Upper lobe of left lung (tissue), 6 donors: ENCODE results near the gene ACTRT2. TPM values are rescaled to one million over a fixed set of nuclear protein-coding genes. Genes with fewer than 3 reads are reported as not detected.
A peak's percentile ranks its signal among the peaks of the same experiment; 100 is the strongest.

Experiments
- ATAC-seq, 2 donors: fragments of 200-7000 bp; cut with Tn5 transposase; one replicate each; pipeline ENCODE4 v1.9.1; 2022; ENCODE audit warnings: mild to moderate bottlenecking in 2 of 2, moderate library complexity in 2 of 2; ENCODE audit not compliant: low FRiP score in 2 of 2
- DNase-seq, 2 donors: peaks; one replicate each; pipeline ENCODE4 v3.0.0-alpha.2; 2019 to 2020
- H3K27ac ChIP-seq, 4 donors: fragments of 200-600 bp; sonication (generic); one replicate each; pipeline ENCODE4 v1.5.1; 2016 to 2019
- H3K27me3 ChIP-seq, 4 donors: fragments of 200-600 bp; sonication (generic); one replicate each; pipeline ENCODE4 v1.5.1; 2017 to 2019
- H3K36me3 ChIP-seq, 4 donors: fragments of 200-600 bp; sonication (generic); one replicate each; pipeline ENCODE4 v1.5.1; 2016 to 2019
- H3K4me1 ChIP-seq, 4 donors: fragments of 200-600 bp; sonication (generic); one replicate each; pipeline ENCODE4 v1.5.1; 2018 to 2019
- H3K4me3 ChIP-seq, 4 donors: fragments of 200-600 bp; sonication (generic); one replicate each; pipeline ENCODE4 v1.5.1; 2017 to 2019; ENCODE audit warnings: mild to moderate bottlenecking in 2 of 4, moderate library complexity in 1 of 4
- H3K9me3 ChIP-seq, 4 donors: fragments of 200-600 bp; sonication (generic); one replicate each; pipeline ENCODE4 v1.5.1; 2018 to 2019
- EP300 ChIP-seq, 4 donors: sonication (generic); formaldehyde crosslinking; IDR thresholded peaks; one replicate each; pipeline ENCODE4 v1.5.1; 2017; ENCODE audit warnings: antibody characterized with exemption in 4 of 4, control low read depth in 2 of 4
- POLR2A ChIP-seq, 4 donors: fragments of 450-650 bp; IDR thresholded peaks; one replicate each; pipeline ENCODE4 v1.5.1; 2016 to 2017; ENCODE audit warnings: antibody characterized with exemption in 4 of 4, mild to moderate bottlenecking in 2 of 4
- POLR2AphosphoS5 ChIP-seq, 2 donors: sonication (generic); formaldehyde crosslinking; IDR thresholded peaks; one replicate each; pipeline ENCODE4 v1.5.1; 2017; ENCODE audit warnings: antibody characterized with exemption in 2 of 2
- WGBS, 2 donors: methylation state at CpG; one replicate each; pipeline ENCODE4 v1.1.5; 2017 to 2018; 5-methylcytosine and 5-hydroxymethylcytosine counted together
- total RNA-seq, 6 donors: library from RNA; depleted of rRNA in 4 of 6; stranded (reverse); fragments of >200 nt in 4 of 6; gene quantifications; one replicate each; pipeline versions ENCODE4 v1.1.0 to v1.2.1, GENCODE V29; 2016 to 2021
- TF ChIP-seq, protein P1 (sequence below), 6 experiments: fragments of 450-650 bp in 4 of 6; fragments of 200-600 bp in 2 of 6; sonication (generic) in 2 of 6; IDR thresholded peaks; one replicate each; pipeline ENCODE4 v1.5.1; 2016 to 2019; ENCODE audit warnings: antibody characterized with exemption in 6 of 6
- donor health status: DM: no; HTN: no; CAD: no; lungs with moderate emphysema.
- donor health status: DM: no; HTN: yes; CAD: no; lungs with severe emphysema.

Gene ACTRT2
- total RNA-seq, 6 donors from 2014 or later, result not detected

DNA sequence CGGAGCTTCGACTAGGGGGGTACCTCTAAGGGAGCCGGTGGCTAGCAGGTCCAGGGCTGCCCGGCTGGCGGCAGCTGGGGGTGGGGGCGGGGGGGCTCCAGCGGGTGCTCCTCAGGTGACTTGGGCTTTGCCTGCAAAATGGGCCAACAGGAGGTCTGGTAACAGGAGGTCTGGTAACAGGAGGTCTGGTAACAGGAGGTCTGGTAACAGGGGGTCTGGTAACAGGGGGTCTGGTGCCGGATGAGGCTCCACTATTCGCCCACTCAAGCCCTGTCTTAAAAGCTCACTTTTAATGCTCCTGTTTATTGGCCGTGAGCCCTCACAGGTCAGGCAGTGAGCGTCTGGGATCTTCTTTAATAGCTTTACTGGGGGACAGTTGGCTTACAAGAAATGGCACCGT is 40.4 kb upstream of the ACTRT2 start:
- WGBS, 2 donors, result 63 to 67% methylated on average over 5 to 12 of the region's 12 CpGs
- Histone ChIP-seq H3K27ac (no peak overlapping the region), H3K36me3 (no peaks in the 10 kb centered on the region), H3K4me3 (no peak overlapping the region), H3K9me3 (no peaks in the 10 kb centered on the region), H3K4me1 (no peaks in the 10 kb centered on the region), H3K27me3 (no peaks in the 10 kb centered on the region)
- DNase-seq (peak in 1 of 2 donors; percentile 2), ATAC-seq (no peak)
- TF ChIP-seq POLR2AphosphoS5 (IDR thresholded peaks at IDR 0.05) (no peak), POLR2A (IDR thresholded peaks at IDR 0.05) (no peak), EP300 (IDR thresholded peaks at IDR 0.05) (no peak)
- TF ChIP-seq, protein P1, sequence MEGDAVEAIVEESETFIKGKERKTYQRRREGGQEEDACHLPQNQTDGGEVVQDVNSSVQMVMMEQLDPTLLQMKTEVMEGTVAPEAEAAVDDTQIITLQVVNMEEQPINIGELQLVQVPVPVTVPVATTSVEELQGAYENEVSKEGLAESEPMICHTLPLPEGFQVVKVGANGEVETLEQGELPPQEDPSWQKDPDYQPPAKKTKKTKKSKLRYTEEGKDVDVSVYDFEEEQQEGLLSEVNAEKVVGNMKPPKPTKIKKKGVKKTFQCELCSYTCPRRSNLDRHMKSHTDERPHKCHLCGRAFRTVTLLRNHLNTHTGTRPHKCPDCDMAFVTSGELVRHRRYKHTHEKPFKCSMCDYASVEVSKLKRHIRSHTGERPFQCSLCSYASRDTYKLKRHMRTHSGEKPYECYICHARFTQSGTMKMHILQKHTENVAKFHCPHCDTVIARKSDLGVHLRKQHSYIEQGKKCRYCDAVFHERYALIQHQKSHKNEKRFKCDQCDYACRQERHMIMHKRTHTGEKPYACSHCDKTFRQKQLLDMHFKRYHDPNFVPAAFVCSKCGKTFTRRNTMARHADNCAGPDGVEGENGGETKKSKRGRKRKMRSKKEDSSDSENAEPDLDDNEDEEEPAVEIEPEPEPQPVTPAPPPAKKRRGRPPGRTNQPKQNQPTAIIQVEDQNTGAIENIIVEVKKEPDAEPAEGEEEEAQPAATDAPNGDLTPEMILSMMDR (IDR thresholded peaks at IDR 0.05), result no peak

DNA sequence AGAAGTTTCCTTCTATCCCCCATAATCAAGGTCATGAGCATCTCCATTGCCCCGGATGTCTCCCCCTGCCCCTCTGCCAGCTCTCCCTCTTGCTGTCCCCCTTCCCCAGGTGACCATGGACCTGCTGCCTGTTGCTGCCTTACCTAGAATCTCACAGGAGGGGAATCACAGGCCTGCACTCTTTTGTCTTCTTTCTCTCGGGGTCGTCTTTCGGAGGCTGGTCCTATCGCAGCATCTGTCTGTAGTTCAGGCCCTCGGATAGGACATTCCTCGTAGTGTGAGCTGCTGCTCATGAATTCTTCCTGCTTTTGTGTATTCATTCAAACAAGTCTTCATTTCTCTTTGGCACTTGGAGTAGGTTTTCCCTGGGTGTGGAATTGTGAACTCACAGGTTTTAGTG is 39.9 kb upstream of the ACTRT2 start:
- Histone ChIP-seq H3K27ac (no peak overlapping the region), H3K27me3 (no peaks in the 10 kb centered on the region), H3K4me3 (no peak overlapping the region), H3K4me1 (no peaks in the 10 kb centered on the region), H3K9me3 (no peaks in the 10 kb centered on the region), H3K36me3 (no peaks in the 10 kb centered on the region)
- DNase-seq (peak in 1 of 2 donors; percentile 14), ATAC-seq (no peak)
- WGBS, 2 donors, result 53 to 72% methylated on average over 7 of the region's 7 CpGs
- TF ChIP-seq POLR2AphosphoS5 (IDR thresholded peaks at IDR 0.05), result no peak
- no peak for TF ChIP-seq POLR2A (IDR thresholded peaks at IDR 0.05)
- no peak for TF ChIP-seq EP300 (IDR thresholded peaks at IDR 0.05)
- TF ChIP-seq, protein P1 (IDR thresholded peaks at IDR 0.05), result no peak

DNA sequence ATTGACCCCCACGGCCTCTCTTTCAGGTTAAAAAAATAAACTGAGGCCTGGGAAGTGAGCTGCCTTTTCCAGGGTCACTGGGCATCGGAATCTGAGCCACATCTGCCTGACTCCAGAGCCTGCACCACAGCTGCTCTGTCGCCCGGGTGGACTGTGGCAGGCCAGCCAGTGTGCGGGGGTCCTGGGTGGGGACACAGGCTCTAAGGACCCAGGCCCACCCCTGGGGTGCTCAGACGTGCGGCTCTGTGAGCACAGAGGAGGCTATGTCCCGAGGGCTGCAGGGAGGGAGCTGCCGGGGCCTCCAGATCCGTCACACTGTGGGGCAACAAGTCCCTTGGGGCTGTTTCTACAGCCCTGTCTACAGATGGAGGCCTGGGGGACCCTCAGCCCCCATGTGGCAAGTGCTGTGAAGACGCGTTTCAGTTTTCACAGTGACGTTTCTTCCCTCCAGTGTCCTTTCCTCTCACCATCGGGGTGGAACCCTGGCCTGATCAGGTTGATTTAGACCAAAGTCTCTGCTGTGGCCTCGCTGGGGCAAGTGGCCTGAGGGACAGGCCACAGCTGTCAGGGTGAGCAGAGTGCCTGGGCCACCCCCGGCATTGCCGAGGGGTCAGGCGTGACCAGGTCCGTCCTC is 39.2 kb upstream of the ACTRT2 start:
- Histone ChIP-seq H3K4me3 (no peak overlapping the region), H3K4me1 (no peaks in the 10 kb centered on the region), H3K27ac (no peak overlapping the region), H3K9me3 (no peaks in the 10 kb centered on the region), H3K27me3 (no peaks in the 10 kb centered on the region), H3K36me3 (no peaks in the 10 kb centered on the region)
- WGBS, 2 donors, result 76 to 84% methylated on average over 13 to 18 of the region's 19 CpGs
- ATAC-seq (no peak), DNase-seq (peak; percentile 12 to 50)
- TF ChIP-seq POLR2AphosphoS5 (IDR thresholded peaks at IDR 0.05) (no peak), POLR2A (IDR thresholded peaks at IDR 0.05) (no peak), EP300 (IDR thresholded peaks at IDR 0.05) (no peak)
- TF ChIP-seq, protein P1 (IDR thresholded peaks at IDR 0.05), result no peak

DNA sequence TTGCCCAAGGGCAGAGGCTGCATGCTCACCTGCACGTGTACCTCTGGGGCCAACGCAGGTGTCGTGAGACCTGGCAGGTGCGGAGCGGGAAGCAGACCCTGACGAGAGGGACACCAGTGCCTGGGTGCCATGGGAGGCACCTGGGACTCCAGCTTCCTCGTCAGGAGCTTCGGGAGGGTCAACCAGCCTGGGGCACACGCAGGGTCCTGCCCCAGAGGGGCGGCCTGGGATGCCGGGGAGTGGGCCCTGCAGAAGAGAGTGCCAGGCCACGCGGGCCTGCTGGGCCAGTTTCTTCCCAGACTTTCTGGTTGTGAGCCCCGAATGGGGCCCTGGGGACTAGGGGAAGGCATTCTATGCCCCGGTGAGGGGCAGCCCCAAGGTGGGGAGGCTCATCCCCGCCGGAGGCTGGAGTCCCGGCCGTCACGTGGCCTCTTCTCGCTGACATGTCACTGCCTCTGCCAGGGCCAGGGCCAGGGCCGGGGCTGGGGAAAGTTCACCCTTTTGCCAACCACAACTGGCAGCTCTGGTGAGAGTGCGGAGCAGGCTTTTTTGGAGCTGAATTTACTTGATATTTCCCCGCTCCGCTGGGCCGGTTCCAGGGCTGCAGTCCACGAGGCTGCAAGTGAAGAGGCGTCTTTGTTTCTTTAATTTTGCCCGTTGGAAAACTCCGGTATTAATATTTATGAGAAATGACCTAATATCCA is 38.5 kb upstream of the ACTRT2 start:
- Histone ChIP-seq H3K4me3 (no peak overlapping the region), H3K27ac (no peak overlapping the region), H3K27me3 (no peaks in the 10 kb centered on the region), H3K36me3 (no peaks in the 10 kb centered on the region), H3K4me1 (no peaks in the 10 kb centered on the region), H3K9me3 (no peaks in the 10 kb centered on the region)
- ATAC-seq (no peak), DNase-seq (peak in 1 of 2 donors; percentile 70)
- TF ChIP-seq POLR2AphosphoS5 (IDR thresholded peaks at IDR 0.05), result no peak
- TF ChIP-seq EP300 (IDR thresholded peaks at IDR 0.05), result no peak
- no peak for TF ChIP-seq POLR2A (IDR thresholded peaks at IDR 0.05)
- TF ChIP-seq, protein P1 (IDR thresholded peaks at IDR 0.05), result no peak
- 84 to 87% methylated on average over 15 to 27 of the region's 30 CpGs for WGBS, 2 donors
